ENCODE results near the gene PTPRR. TPM values are rescaled to one million over a fixed set of nuclear protein-coding genes. Genes with fewer than 3 reads are reported as not detected.

Gene PTPRR
- polyA plus RNA-seq, 2 of the 4 experiments (the other 2 are of a cell fraction): 0.13 to 0.15 TPM

DNA sequence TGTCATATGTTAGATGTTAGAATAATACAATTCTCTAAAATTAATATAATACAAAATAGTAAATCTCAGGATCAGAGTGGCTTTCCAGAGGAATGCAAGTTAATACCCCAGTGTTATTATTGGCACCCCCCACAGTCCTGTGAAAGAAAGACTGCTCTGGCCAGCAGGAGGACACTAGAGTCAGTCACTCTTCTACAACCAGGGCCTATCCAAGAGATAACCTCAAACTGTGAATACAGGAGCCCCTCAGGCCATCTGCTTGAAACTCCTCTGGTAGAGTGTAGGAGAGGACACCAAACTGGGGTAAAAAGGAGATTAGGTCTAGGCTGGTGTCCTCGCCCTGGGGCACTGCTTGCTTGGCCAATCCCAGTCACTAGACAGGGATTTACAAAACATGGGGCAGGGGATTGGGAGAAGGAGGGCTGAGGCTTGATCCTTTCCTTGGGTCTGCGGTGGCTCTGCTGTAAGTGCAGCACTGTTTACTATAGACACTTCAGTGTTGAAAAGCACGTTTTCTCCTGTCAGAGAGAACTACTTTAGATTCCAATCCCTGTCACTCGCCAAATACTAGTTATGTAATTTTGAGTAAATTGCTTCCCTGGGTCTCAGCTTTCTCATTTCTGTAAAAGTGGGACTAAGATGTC, 44.5 kb upstream of the PTPRR start:
- H3K4me1 ChIP-seq: no peaks in the 10 kb centered on the region
- no peak for ATAC-seq
- no peak for DNase-seq (ENCODE audit: low read depth in 1 of 2, low spot score in 1 of 2)
- ChIA-PET POLR2A (no interaction called here), CTCF (no interaction called here)
- no peak overlapping the region for H3K4me2 ChIP-seq
- no peak overlapping the region for H3K4me3 ChIP-seq
- 10% methylated on average over 4 of the region's 4 CpGs for whole genome bisulfite sequencing (ENCODE audit: missing lambda C conversion rate)
- TF ChIP-seq POLR2A (IDR thresholded peaks at IDR 0.05; ENCODE audit: low read length): no peak
- TF ChIP-seq KDM5A (IDR thresholded peaks at IDR 0.05): no peak
- no peak for TF ChIP-seq EHF (CRISPR knock-in tag; IDR thresholded peaks at IDR 0.05)
- TF ChIP-seq EP300 (IDR thresholded peaks at IDR 0.05): no peak
- TF ChIP-seq HDAC2 (IDR thresholded peaks at IDR 0.05): no peak
- no peak for TF ChIP-seq NFE2L2 (conservative IDR thresholded peaks at IDR 0.05; ENCODE audit: low read length)
- no peak for TF ChIP-seq POLR2AphosphoS2 (conservative IDR thresholded peaks at IDR 0.05; ENCODE audit: low read length)
- TF ChIP-seq TFCP2L1 (CRISPR knock-in tag; IDR thresholded peaks at IDR 0.05): no peak
- no peak for TF ChIP-seq ZFP36 (IDR thresholded peaks at IDR 0.05; ENCODE audit: borderline replicate concordance, partially characterized antibody)
- TF ChIP-seq FOXS1 (CRISPR knock-in tag; IDR thresholded peaks at IDR 0.05): no peak
- no peak for TF ChIP-seq NR3C1 (IDR thresholded peaks at IDR 0.05)
- no peak for TF ChIP-seq ZNF302 (CRISPR knock-in tag; IDR thresholded peaks at IDR 0.05)
- H3K9me3 ChIP-seq: no peaks in the 10 kb centered on the region
- no peak for FAIRE-seq
- H3K27ac ChIP-seq: no peak overlapping the region

DNA sequence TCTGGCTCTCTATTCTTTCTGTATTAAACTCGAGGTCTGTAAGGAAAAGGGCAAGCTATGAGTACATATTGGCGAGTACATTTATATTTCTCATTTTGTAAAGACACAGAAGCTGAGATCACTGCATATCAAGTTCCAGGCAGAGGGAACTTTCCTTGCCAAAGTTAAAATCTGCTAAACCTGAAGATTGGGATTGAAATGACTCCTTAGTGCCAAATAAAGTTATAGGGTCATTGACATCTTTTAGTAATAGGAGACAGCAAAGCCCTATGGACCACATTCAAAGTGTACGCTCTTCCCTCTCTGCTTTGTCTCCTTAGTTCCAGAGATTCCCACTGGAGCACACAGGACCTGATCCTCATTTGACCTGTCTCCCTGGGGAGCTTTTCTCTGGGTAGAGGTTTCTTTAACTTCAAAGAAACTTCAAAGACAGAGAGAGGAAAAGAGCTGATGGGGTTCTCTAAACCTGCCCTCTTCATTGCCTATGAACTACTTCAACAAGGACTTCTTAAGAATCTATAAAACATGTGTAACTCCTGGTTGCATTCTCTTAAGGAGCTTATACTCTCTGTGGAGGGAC, 42.6 kb upstream of the PTPRR start:
- POLR2A ChIA-PET: no interaction called here

More for the DNA sequence above, 42.6 kb upstream of the PTPRR start:
- no peak for TF ChIP-seq CBX2 (IDR thresholded peaks at IDR 0.05; ENCODE audit: borderline replicate concordance, low read depth)
- TF ChIP-seq HOXB13 (CRISPR knock-in tag; IDR thresholded peaks at IDR 0.05; ENCODE audit: low read depth): no peak
- no peak for TF ChIP-seq MYC (IDR thresholded peaks at IDR 0.05; ENCODE audit: borderline replicate concordance, low read length)
- no peak for TF ChIP-seq EHF (CRISPR knock-in tag; IDR thresholded peaks at IDR 0.05)
- TF ChIP-seq NFE2L2 (conservative IDR thresholded peaks at IDR 0.05; ENCODE audit: low read length): no peak
- TF ChIP-seq, protein P1, sequence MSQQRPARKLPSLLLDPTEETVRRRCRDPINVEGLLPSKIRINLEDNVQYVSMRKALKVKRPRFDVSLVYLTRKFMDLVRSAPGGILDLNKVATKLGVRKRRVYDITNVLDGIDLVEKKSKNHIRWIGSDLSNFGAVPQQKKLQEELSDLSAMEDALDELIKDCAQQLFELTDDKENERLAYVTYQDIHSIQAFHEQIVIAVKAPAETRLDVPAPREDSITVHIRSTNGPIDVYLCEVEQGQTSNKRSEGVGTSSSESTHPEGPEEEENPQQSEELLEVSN (IDR thresholded peaks at IDR 0.05; ENCODE audit: borderline replicate concordance, low read depth): no peak
- no peak for TF ChIP-seq JUNB (IDR thresholded peaks at IDR 0.05)
- TF ChIP-seq, protein P2, sequence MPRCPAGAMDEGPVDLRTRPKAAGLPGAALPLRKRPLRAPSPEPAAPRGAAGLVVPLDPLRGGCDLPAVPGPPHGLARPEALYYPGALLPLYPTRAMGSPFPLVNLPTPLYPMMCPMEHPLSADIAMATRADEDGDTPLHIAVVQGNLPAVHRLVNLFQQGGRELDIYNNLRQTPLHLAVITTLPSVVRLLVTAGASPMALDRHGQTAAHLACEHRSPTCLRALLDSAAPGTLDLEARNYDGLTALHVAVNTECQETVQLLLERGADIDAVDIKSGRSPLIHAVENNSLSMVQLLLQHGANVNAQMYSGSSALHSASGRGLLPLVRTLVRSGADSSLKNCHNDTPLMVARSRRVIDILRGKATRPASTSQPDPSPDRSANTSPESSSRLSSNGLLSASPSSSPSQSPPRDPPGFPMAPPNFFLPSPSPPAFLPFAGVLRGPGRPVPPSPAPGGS (IDR thresholded peaks at IDR 0.05): no peak
- no peak for TF ChIP-seq MAFK (IDR thresholded peaks at IDR 0.05; ENCODE audit: partially characterized antibody)
- no peak for TF ChIP-seq FOXS1 (CRISPR knock-in tag; IDR thresholded peaks at IDR 0.05)
- no peak for TF ChIP-seq ZC3H11A (IDR thresholded peaks at IDR 0.05)
- TF ChIP-seq RARB (CRISPR knock-in tag; IDR thresholded peaks at IDR 0.05): no peak
- no peak for TF ChIP-seq HOXB5 (CRISPR knock-in tag; IDR thresholded peaks at IDR 0.05)
- no peak for TF ChIP-seq BHLHE40 (IDR thresholded peaks at IDR 0.05; ENCODE audit: low read depth, low read length)
- TF ChIP-seq, protein P3, sequence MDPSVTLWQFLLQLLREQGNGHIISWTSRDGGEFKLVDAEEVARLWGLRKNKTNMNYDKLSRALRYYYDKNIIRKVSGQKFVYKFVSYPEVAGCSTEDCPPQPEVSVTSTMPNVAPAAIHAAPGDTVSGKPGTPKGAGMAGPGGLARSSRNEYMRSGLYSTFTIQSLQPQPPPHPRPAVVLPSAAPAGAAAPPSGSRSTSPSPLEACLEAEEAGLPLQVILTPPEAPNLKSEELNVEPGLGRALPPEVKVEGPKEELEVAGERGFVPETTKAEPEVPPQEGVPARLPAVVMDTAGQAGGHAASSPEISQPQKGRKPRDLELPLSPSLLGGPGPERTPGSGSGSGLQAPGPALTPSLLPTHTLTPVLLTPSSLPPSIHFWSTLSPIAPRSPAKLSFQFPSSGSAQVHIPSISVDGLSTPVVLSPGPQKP (IDR thresholded peaks at IDR 0.05; ENCODE audit: low read depth, low read length): no peak
- TF ChIP-seq SMC3 (IDR thresholded peaks at IDR 0.05): no peak
- TF ChIP-seq RCOR1 (IDR thresholded peaks at IDR 0.05; ENCODE audit: low read depth, low read length): no peak
- no peak for TF ChIP-seq EP300 (IDR thresholded peaks at IDR 0.05)
- TF ChIP-seq SREBF2 (IDR thresholded peaks at IDR 0.05): no peak
- TF ChIP-seq, protein P4, sequence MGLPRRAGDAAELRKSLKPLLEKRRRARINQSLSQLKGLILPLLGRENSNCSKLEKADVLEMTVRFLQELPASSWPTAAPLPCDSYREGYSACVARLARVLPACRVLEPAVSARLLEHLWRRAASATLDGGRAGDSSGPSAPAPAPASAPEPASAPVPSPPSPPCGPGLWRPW (IDR thresholded peaks at IDR 0.05): no peak
- DNase-seq (ENCODE audit: low read depth in 1 of 2, low spot score in 1 of 2) (no peak), FAIRE-seq (no peak), ATAC-seq (no peak)
- no peaks in the 10 kb centered on the region for H3K4me1 ChIP-seq
- H3K9me3 ChIP-seq: no peaks in the 10 kb centered on the region
- H3K4me3 ChIP-seq: no peak overlapping the region
- no peak overlapping the region for H3K27ac ChIP-seq
- CTCF ChIA-PET: interaction anchor here (0.6 kb wide), 1 partner anchor 32 kb away, joined by 3 read pairs; no protein-coding TSS in a partner anchor
- WGBS (ENCODE audit: missing lambda C conversion rate): 23% methylated on average over 3 of the region's 3 CpGs
- H3K4me2 ChIP-seq: no peak overlapping the region
